Endodermal cell (in vitro differentiated cells): Measurements from ENCODE around the gene MRTFB. TPM values are rescaled to one million over a fixed set of nuclear protein-coding genes. Genes with fewer than 3 reads are reported as not detected.

Experiments
- DNase-seq: peaks from one replicate; pipeline ENCODE4 v3.0.0-alpha.2; 2017
- H3K27ac ChIP-seq: 2 replicates; pipeline ENCODE4 v1.5.1; 2013; ENCODE audit warnings: mild to moderate bottlenecking, low read depth, low read length, moderate library complexity
- H3K27me3 ChIP-seq: 2 replicates; pipeline ENCODE4 v1.6.1; 2013; ENCODE audit warnings: mild to moderate bottlenecking, low read length, moderate library complexity; ENCODE audit not compliant: insufficient read depth, control insufficient read depth, poor library complexity, severe bottlenecking
- H3K36me3 ChIP-seq: 2 replicates; pipeline ENCODE4 v1.7.0; 2013; ENCODE audit warnings: mild to moderate bottlenecking, low read length, moderate library complexity; ENCODE audit not compliant: control insufficient read depth, insufficient read depth
- H3K4me1 ChIP-seq: one replicate; pipeline ENCODE4 v1.7.0; 2013; ENCODE audit warnings: low read length; ENCODE audit not compliant: control insufficient read depth, insufficient read depth
- H3K4me3 ChIP-seq: 2 replicates; pipeline ENCODE4 v1.5.1; 2013; ENCODE audit warnings: mild to moderate bottlenecking, low read length, moderate library complexity
- H3K9ac ChIP-seq: 2 replicates; pipeline ENCODE4 v1.6.1; 2013; ENCODE audit warnings: mild to moderate bottlenecking, low read length, moderate library complexity; ENCODE audit not compliant: poor library complexity, severe bottlenecking; ENCODE audit errors: extremely low read depth
- H3K9me3 ChIP-seq: 2 replicates; pipeline ENCODE4 v1.6.1; 2013; ENCODE audit warnings: mild to moderate bottlenecking, low read length, moderate library complexity; ENCODE audit not compliant: control insufficient read depth
- H3K27ac Mint-ChIP-seq: 2 replicates; pipeline ENCODE4 v1.8.0; 2020; ENCODE audit warnings: mixed read lengths
- H3K27me3 Mint-ChIP-seq: 2 replicates; pipeline ENCODE4 v1.8.0; 2021; ENCODE audit warnings: mild to moderate bottlenecking, mixed read lengths; ENCODE audit not compliant: insufficient read depth
- H3K36me3 Mint-ChIP-seq: 2 replicates; pipeline ENCODE4 v1.8.0; 2020; ENCODE audit warnings: low read depth, mixed read lengths
- H3K4me1 Mint-ChIP-seq: 2 replicates; pipeline ENCODE4 v1.8.0; 2020; ENCODE audit warnings: mixed read lengths
- H3K4me3 Mint-ChIP-seq: 2 replicates; pipeline ENCODE4 v1.8.0; 2020; ENCODE audit warnings: mild to moderate bottlenecking, moderate library complexity, mixed read lengths
- H3K9me3 Mint-ChIP-seq: 2 replicates; pipeline ENCODE4 v1.8.0; 2020; ENCODE audit warnings: mild to moderate bottlenecking, mixed read lengths
- WGBS, 2 experiments: methylation state at CpG; one replicate each; pipeline versions ENCODE4 v1.1.5 to v1.1.7; 2013; ENCODE audit warnings: missing lambda C conversion rate in 2 of 2, mixed read lengths in 1 of 2; ENCODE audit not compliant: insufficient coverage in 1 of 2, insufficient read length in 1 of 2; 5-methylcytosine and 5-hydroxymethylcytosine counted together
- total RNA-seq, 2 donors: library from RNA; stranded (reverse); fragmentation: NEBNext Ultra II Directional in 1 of 2; extraction: Animal tissue kit (Norgen Biotek cat#: 25700) in 1 of 2; gene quantifications; 2 replicates in 1 of 2; 3 replicates in 1 of 2; pipeline ENCODE4 v1.2.1, GENCODE V29; 2021
- TF ChIP-seq, protein P1 (sequence below): fragments of 200-600 bp; sonication (generic); conservative IDR thresholded peaks from 2 replicates; pipeline ENCODE4 v1.5.0; 2021; ENCODE audit warnings: antibody characterized with exemption, mild to moderate bottlenecking

MRTFB gene
- total RNA-seq, 2 donors from 2014 or later: 49.4 to 58.6 TPM

DNA sequence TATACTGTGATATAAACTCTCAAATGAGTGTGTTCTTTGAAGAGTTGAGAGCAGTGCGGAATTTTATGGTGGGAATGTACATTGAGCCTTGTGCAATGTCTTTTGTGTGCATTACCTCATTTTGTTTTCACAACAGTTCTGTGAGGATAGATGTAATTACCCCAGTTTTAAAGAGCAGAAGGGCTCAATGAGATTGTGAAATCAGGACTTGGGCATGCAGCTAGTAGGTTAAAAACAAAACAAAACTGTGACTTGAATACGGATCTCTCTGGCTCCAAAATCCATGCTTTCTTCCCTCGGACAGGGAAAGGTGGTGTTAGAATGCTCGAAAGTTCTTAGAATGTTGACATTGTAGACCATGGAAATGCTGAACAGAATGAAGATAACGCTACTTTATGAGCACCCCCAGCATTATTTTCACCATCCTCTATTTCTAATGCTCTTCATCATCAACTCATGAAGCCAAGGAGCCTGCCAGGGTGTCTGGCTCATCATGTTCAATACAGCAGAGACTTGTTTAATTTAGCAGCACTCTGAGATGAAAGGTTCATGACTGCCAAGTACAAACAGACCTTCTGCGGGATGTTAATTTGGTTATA lies 17.1 kb downstream of the MRTFB start:
- Mint-ChIP-seq H3K4me1 (peaks cover 2% of the 10 kb centered on the region), H3K27ac (no peak overlapping the region), H3K9me3 (no peaks in the 10 kb centered on the region), H3K27me3 (no peaks in the 10 kb centered on the region), H3K4me3 (no peak overlapping the region), H3K36me3 (peaks cover 23% of the 10 kb centered on the region)
- H3K36me3 ChIP-seq: peaks cover 10% of the 10 kb centered on the region
- no peaks in the 10 kb centered on the region for H3K9me3 ChIP-seq
- H3K27ac ChIP-seq: no peak overlapping the region
- TF ChIP-seq, protein P1, sequence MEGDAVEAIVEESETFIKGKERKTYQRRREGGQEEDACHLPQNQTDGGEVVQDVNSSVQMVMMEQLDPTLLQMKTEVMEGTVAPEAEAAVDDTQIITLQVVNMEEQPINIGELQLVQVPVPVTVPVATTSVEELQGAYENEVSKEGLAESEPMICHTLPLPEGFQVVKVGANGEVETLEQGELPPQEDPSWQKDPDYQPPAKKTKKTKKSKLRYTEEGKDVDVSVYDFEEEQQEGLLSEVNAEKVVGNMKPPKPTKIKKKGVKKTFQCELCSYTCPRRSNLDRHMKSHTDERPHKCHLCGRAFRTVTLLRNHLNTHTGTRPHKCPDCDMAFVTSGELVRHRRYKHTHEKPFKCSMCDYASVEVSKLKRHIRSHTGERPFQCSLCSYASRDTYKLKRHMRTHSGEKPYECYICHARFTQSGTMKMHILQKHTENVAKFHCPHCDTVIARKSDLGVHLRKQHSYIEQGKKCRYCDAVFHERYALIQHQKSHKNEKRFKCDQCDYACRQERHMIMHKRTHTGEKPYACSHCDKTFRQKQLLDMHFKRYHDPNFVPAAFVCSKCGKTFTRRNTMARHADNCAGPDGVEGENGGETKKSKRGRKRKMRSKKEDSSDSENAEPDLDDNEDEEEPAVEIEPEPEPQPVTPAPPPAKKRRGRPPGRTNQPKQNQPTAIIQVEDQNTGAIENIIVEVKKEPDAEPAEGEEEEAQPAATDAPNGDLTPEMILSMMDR: no peak
- no peak overlapping the region for H3K9ac ChIP-seq
- no peak overlapping the region for H3K4me3 ChIP-seq
- H3K27me3 ChIP-seq: no peaks in the 10 kb centered on the region
- no peak for DNase-seq
- no peaks in the 10 kb centered on the region for H3K4me1 ChIP-seq
- WGBS, 2 experiments: 95 to 100% methylated on average over 5 to 6 of the region's 6 CpGs

GRCh38 chr16:14089283-14089823 lies 18.2 kb downstream of the MRTFB start:
- WGBS, 2 experiments: 100% methylated on average over 1 of the region's 1 CpG
- TF ChIP-seq, protein P1: no peak

GRCh38 chr16:14092561-14092960 lies 21.4 kb downstream of the MRTFB start:
- no peaks in the 10 kb centered on the region for H3K9me3 ChIP-seq
- Mint-ChIP-seq H3K4me3 (no peak overlapping the region), H3K9me3 (no peaks in the 10 kb centered on the region), H3K4me1 (peaks cover 7% of the 10 kb centered on the region), H3K27ac (no peak overlapping the region), H3K27me3 (no peaks in the 10 kb centered on the region), H3K36me3 (peaks cover 12% of the 10 kb centered on the region)
- H3K4me1 ChIP-seq: no peaks in the 10 kb centered on the region
- no peak overlapping the region for H3K4me3 ChIP-seq
- no peak overlapping the region for H3K27ac ChIP-seq
- H3K9ac ChIP-seq: no peak overlapping the region
- TF ChIP-seq, protein P1: no peak
- no peak for DNase-seq
- H3K36me3 ChIP-seq: no peaks in the 10 kb centered on the region
- H3K27me3 ChIP-seq: no peaks in the 10 kb centered on the region

More at GRCh38 chr16:14089283-14089823, 18.2 kb downstream of the MRTFB start:
- no peak overlapping the region for H3K9ac ChIP-seq
- no peaks in the 10 kb centered on the region for H3K9me3 ChIP-seq
- Mint-ChIP-seq H3K4me3 (no peak overlapping the region), H3K27me3 (no peaks in the 10 kb centered on the region), H3K4me1 (peaks cover 2% of the 10 kb centered on the region), H3K27ac (no peak overlapping the region), H3K36me3 (peaks cover 18% of the 10 kb centered on the region), H3K9me3 (no peaks in the 10 kb centered on the region)
- H3K4me3 ChIP-seq: no peak overlapping the region
- no peaks in the 10 kb centered on the region for H3K36me3 ChIP-seq
- no peaks in the 10 kb centered on the region for H3K27me3 ChIP-seq
- H3K4me1 ChIP-seq: no peaks in the 10 kb centered on the region
- no peak for DNase-seq
- H3K27ac ChIP-seq: no peak overlapping the region
